ENCODE results near the gene C17orf50. TPM values are rescaled to one million over a fixed set of nuclear protein-coding genes. Genes with fewer than 3 reads are reported as not detected.

Gene C17orf50
- total RNA-seq, 1 experiment from 2014 or later: not detected

DNA sequence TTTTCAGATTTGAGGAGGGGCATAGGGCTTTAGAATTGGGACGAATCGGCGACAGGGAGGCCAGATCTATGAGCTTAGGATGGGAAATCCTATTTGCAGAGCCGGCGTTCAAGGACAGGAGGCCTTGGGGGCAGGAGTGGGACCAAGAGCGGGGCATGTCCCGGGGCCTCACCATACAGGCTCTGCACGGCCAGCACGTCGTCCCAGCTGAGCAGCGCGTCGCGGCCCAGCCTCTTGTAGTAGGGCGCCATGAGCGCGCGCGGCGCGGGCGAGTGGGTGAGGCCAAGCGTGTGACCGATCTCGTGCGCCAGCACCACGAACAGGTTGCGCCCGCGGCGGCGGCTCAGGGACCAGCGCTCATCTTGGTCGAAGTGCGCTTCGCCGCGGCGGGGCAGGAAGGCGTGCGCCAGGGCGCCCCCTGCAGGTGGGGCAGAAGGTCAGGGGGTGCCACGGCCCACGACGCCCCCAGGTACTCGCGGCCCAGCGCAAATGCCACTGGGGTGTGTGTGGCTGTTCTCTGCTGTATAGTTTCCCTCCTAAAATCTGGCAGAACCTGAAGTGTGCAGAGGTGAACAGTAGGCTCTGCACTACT is 9.3 kb downstream of the C17orf50 start:
- H3K4me3 ChIP-seq: no peak overlapping the region
- no peak overlapping the region for H3K27ac ChIP-seq
- no peak for DNase-seq (ENCODE audit: low read depth in 1 of 2, low spot score in 2 of 2)
- peaks cover 34% of the 10 kb centered on the region for H3K4me1 ChIP-seq (replicated peaks)
- no peaks in the 10 kb centered on the region for H3K9me3 ChIP-seq (replicated peaks)
- no peaks in the 10 kb centered on the region for H3K36me3 ChIP-seq
- no peaks in the 10 kb centered on the region for H3K27me3 ChIP-seq (replicated peaks)

DNA sequence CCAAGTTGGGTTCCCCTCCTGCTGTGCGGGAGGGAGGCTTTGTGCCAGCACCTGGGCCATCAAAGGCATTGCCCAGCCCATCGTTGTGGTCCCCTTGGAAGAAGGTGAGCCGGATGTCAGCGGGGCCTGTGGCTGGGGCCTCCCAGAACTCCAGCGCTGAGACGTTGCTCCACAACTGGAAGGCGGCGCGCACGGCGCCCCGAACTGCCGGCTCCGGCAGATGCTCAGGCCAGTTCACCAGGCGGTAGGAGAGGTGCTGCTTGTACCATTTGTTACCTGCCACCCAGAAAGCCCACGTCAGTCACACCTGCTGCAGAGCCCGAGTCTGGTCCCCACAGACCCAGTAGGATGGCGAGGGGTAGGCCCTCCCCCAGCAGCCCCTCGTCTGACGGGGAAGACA is 12.4 kb downstream of the C17orf50 start:
- Histone ChIP-seq H3K27ac (no peak overlapping the region), H3K4me1 (replicated peaks) (peaks cover 29% of the 10 kb centered on the region), H3K36me3 (no peaks in the 10 kb centered on the region), H3K9me3 (replicated peaks) (no peaks in the 10 kb centered on the region), H3K4me3 (no peak overlapping the region), H3K27me3 (replicated peaks) (no peaks in the 10 kb centered on the region)
- no peak for DNase-seq (ENCODE audit: low read depth in 1 of 2, low spot score in 2 of 2)

DNA sequence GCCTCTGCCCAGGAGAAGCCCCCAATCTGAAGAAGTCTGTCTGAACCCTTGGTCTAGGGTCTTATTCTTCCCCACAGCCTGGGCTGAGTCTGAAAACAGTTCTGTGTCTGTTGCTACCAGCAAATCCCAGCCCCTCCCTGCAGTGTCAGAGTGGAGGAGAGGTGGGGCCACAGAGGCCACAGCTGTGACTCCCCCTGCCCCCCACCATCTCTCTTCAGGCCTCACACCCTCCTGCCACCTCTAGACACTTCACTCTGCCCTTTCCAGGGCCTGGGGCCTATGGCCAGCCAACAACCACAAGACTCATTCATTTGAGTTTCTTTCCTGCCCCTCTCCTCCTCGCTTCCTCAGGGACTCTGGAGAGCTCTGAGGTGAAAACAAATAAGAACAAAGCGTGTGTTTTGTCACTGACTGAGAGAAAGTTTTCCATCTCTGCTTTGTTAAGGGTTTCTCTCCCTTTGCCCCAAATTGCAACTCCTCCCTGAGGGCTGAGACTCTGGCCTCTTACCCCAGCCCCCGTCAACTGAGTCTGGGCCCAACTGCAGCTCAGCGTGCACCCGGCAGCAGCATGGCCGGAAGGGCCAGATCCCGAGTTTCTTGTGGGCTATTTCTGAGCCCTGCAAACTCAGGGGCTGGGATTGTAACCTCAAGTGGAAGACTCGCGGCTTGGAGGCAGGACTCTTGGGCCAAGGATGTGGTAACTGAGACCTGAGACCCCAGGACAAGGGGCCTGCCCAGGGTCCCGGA is 13.2 kb downstream of the C17orf50 start:
- DNase-seq (ENCODE audit: low read depth in 1 of 2, low spot score in 2 of 2): no peak
- no peaks in the 10 kb centered on the region for H3K27me3 ChIP-seq (replicated peaks)
- no peak overlapping the region for H3K4me3 ChIP-seq
- H3K27ac ChIP-seq: no peak overlapping the region
- no peaks in the 10 kb centered on the region for H3K36me3 ChIP-seq
- H3K9me3 ChIP-seq (replicated peaks): no peaks in the 10 kb centered on the region
- H3K4me1 ChIP-seq (replicated peaks): peaks cover 29% of the 10 kb centered on the region

- peak in 1 of 2 experiments; percentile 50 for DNase-seq (ENCODE audit: low read depth in 1 of 2, low spot score in 2 of 2)
- H3K9me3 ChIP-seq (replicated peaks): no peaks in the 10 kb centered on the region
- H3K36me3 ChIP-seq: no peaks in the 10 kb centered on the region
- no peak overlapping the region for H3K27ac ChIP-seq
- H3K27me3 ChIP-seq (replicated peaks): no peaks in the 10 kb centered on the region
- H3K4me1 ChIP-seq (replicated peaks): peaks cover 29% of the 10 kb centered on the region
- no peak overlapping the region for H3K4me3 ChIP-seq
Observed at GRCh38 chr17:35774499-35774898, 13.8 kb downstream of the C17orf50 start.

DNA sequence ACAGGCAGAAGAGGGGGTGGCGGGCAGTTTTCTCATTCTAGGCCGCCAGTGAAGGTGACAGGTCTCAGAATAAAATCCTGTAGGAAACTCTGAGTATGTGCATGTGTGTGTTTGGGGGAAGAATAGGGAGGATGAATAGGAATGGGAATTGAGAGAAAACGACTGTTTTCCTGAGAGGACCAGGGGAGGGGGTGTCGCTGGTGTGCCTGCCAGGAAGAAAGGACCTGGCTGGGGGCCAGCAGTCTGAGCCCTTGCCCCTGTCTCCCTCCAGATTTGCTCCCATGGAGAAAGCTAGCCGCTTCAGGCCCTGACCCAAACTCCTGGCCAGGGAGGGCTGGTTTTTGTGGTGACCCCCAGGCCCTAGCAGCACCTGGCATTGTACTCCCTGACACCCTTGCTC is 14.4 kb downstream of the C17orf50 start:
- DNase-seq (ENCODE audit: low read depth in 1 of 2, low spot score in 2 of 2): no peak
- no peaks in the 10 kb centered on the region for H3K9me3 ChIP-seq (replicated peaks)
- no peaks in the 10 kb centered on the region for H3K36me3 ChIP-seq
- H3K27ac ChIP-seq: no peak overlapping the region
- no peaks in the 10 kb centered on the region for H3K27me3 ChIP-seq (replicated peaks)
- peaks cover 29% of the 10 kb centered on the region for H3K4me1 ChIP-seq (replicated peaks)
- no peak overlapping the region for H3K4me3 ChIP-seq

DNA sequence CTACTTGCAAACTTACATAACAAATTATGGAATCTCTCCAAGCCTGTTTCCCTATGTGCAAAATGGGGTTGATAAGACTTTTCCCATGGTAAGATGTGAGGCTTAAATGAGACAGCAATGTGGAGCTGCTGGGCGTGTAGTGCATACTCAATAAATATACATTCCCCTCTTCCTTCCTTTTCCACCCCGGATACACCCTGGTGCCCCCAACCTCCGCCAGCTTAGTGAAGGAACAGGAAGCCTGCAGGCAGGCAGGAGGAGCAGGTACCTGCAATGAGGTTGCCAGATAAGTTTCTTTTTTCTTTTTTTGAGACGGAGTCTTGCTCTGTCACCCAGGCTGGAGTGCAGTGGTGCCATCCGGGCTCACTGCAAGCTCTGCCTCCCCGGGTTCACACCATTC is 14.9 kb downstream of the C17orf50 start:
- Histone ChIP-seq H3K4me3 (no peak overlapping the region), H3K36me3 (no peaks in the 10 kb centered on the region), H3K27me3 (replicated peaks) (no peaks in the 10 kb centered on the region), H3K4me1 (replicated peaks) (peaks cover 29% of the 10 kb centered on the region), H3K27ac (no peak overlapping the region), H3K9me3 (replicated peaks) (no peaks in the 10 kb centered on the region)
- no peak for DNase-seq (ENCODE audit: low read depth in 1 of 2, low spot score in 2 of 2)

DNA sequence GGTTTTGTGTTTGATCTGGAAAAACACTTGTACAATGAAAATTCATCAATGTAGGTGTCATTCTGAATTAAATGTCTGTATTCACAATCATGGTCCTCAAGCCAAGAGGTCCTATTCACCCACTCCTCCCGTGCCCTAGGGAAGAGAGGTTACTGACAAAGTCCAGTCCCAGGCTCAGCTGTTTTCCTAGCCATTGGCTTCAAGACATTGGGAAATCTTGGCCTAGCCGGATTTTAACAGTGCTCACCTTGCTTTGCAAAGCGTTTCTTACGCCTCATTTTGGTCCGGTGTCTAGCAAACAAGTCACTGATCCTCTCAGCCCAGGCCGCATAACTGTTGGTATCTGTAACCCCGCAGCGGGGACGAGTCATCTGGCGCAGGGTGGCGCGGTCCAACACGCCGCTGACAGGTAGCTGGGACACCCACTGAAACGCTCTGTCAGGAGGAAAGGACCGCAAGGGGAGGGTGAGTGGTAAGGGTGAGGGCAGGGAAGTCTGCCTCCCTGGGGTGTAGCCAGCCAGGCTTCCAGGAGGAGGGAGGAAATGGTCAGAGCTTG is 18.0 kb downstream of the C17orf50 start:
- peaks cover 26% of the 10 kb centered on the region for H3K4me1 ChIP-seq (replicated peaks)
- no peaks in the 10 kb centered on the region for H3K36me3 ChIP-seq
- no peak overlapping the region for H3K27ac ChIP-seq
- DNase-seq (ENCODE audit: low read depth in 1 of 2, low spot score in 2 of 2): no peak
- no peaks in the 10 kb centered on the region for H3K9me3 ChIP-seq (replicated peaks)
- no peak overlapping the region for H3K4me3 ChIP-seq
- 0 out of 2 replicates have a peak, but pooled peaks cover 2% of the 10 kb centered on the region for H3K27me3 ChIP-seq (replicated peaks)

DNA sequence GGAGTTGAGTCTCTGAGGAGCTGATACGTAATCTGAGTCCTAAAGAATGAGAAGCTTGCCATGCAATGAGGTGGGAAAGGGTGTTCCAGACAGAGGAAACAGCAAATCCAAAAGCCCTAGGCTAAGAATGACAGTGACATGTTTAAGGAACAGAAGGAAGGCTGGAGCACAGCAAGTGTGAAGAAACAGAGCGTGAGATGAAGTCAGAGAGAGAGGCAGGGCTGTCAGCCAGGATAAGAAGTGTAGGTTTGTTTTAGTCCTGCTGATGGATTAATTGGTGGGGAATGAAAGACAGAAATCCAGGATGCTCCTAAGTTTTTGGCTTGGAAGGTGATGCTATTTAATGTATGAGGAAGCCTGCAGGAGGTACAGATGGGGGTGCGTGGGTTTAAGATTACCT is 20.3 kb downstream of the C17orf50 start:
- no peak overlapping the region for H3K4me3 ChIP-seq
- no peak overlapping the region for H3K27ac ChIP-seq
- H3K27me3 ChIP-seq (replicated peaks): 0 out of 2 replicates have a peak, but pooled peaks cover 2% of the 10 kb centered on the region
- no peak for DNase-seq (ENCODE audit: low read depth in 1 of 2, low spot score in 2 of 2)
- H3K4me1 ChIP-seq (replicated peaks): peaks cover 10% of the 10 kb centered on the region
- no peaks in the 10 kb centered on the region for H3K9me3 ChIP-seq (replicated peaks)
- H3K36me3 ChIP-seq: no peaks in the 10 kb centered on the region

DNA sequence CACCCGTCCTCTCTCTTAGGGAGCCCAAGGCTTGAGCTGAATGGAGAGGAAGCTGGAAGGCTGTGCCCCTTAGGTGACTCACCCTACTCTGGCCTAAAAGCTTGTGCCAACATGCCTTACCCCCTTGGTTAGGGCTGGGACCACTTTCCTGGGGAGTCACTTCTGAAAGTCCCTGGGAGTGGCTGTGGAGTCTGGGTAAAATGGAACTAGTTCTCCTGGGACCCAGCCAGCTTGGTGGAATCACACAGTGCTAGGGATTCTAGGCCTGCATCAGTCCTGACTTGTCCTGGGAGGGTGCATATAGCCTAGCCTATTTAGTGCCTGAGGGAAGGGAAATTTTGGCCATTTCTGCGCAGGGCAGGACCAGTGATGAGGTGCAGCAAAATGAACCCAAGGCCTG is 24.2 kb downstream of the C17orf50 start:
- Histone ChIP-seq H3K4me3 (no peak overlapping the region), H3K36me3 (no peaks in the 10 kb centered on the region), H3K4me1 (replicated peaks) (peaks cover 27% of the 10 kb centered on the region), H3K27ac (no peak overlapping the region), H3K27me3 (replicated peaks) (0 out of 2 replicates have a peak, but pooled peaks cover 2% of the 10 kb centered on the region), H3K9me3 (replicated peaks) (no peaks in the 10 kb centered on the region)
- DNase-seq (ENCODE audit: low read depth in 1 of 2, low spot score in 2 of 2): no peak

- Histone ChIP-seq H3K9me3 (replicated peaks) (no peaks in the 10 kb centered on the region), H3K36me3 (no peaks in the 10 kb centered on the region), H3K4me3 (no peak overlapping the region), H3K4me1 (replicated peaks) (peaks cover 27% of the 10 kb centered on the region), H3K27ac (no peak overlapping the region), H3K27me3 (replicated peaks) (no peaks in the 10 kb centered on the region)
- DNase-seq (ENCODE audit: low read depth in 1 of 2, low spot score in 2 of 2): no peak
Observed at GRCh38 chr17:35786941-35787432, 26.3 kb downstream of the C17orf50 start.

DNA sequence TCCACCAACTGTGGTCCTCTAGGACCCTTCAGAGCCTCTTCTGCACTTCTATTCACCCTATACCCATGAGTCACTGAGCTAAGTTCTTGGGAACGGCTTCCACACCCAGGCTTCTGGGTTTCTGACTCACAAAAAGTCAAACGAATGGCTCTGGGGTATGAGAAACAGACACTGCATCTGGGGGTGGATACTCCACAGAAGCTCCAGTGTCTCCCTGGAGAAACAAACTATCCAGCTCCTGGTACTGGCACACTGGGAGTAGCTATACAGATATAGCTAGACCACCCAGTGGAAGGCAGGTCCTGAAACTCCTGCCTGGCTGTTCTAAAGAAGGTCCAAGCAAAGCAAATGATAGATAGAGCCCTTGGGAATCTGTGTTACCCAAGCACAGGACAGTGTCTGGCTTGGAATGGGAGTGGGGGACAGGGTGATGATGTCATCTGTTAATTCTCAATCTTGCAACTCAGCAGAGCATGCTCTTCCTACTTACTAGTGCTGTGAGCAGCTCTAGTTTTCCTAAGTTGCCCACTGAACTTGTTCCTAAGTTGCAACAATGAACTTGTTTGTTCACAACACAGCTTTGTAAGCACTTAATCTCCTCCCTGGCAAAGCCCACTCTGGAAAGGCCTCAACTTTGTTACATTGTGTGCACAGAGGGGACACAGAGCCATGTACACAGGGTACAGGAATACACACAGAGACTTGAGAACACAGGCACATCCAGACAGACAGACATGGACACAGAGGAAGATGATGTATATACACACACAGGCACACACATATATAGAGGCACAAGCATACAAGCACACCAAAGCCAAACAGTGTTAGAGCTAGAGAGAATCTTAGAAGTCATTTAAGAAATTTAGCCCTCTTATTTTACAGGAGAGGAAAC is 28.0 kb downstream of the C17orf50 start:
- H3K4me3 ChIP-seq: no peak overlapping the region
- peaks cover 27% of the 10 kb centered on the region for H3K4me1 ChIP-seq (replicated peaks)
- peak overlapping the region; percentile 46 for H3K27ac ChIP-seq
- peaks cover 1% of the 10 kb centered on the region; the same call in 1 of the 2 replicates for H3K27me3 ChIP-seq (replicated peaks)
- H3K9me3 ChIP-seq (replicated peaks): no peaks in the 10 kb centered on the region
- no peaks in the 10 kb centered on the region for H3K36me3 ChIP-seq
- peak; percentile 67 to 72 for DNase-seq (ENCODE audit: low read depth in 1 of 2, low spot score in 2 of 2)

DNA sequence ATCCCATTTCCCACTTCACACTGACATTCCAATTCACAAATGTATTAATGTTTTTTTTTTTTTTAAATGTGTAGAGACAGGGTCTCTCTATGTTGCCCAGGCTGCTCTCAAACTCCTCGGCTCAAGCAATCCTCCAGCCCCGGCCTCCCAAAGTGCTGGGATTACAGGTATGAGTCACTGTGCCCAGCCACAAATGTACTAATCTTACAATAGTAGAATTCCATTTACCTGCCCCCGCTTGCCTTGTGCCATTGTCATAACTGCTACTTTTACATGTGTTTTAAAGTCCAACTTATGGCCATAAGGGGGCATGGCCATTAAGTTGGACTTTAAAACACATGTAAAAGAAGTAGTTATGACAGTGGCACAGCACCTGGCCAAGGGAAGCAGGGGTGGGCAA is 30.2 kb downstream of the C17orf50 start:
- Histone ChIP-seq H3K27me3 (replicated peaks) (peaks cover 10% of the 10 kb centered on the region), H3K36me3 (no peaks in the 10 kb centered on the region), H3K9me3 (replicated peaks) (no peaks in the 10 kb centered on the region), H3K4me3 (no peak overlapping the region), H3K27ac (no peak overlapping the region), H3K4me1 (replicated peaks) (peaks cover 38% of the 10 kb centered on the region)
- no peak for DNase-seq (ENCODE audit: low read depth in 1 of 2, low spot score in 2 of 2)

DNA sequence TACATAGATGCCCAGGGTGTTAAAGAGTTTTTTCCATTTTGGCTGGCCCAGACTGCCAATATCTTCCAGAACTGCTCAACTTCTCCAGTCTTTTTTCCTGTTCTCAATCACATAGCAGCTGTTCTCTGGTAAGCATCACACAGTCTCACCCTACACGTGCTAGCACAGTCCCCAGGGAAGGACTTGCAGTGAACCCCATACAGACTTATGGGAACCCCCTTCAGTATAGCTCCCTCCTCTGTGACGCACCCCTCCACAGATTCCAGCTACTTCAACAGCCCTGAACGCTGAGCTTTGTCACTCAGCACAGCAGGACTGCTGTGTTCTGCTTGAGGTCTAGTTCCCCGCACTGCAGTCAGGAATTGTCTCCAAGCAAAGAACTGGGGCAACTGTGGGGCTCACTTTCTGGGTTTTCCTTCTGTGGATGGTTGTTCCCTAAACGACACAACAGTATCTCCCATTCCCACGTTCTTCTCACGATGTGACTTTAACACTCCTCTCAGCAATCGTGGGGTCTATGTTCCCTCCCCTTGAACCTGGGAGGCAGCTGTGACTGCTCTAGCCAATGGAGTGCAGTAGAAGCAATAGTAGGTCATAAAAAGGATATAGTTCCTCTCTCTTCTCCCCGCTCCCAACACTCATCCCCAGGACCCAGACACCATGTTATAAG is 31.1 kb downstream of the C17orf50 start:
- DNase-seq (ENCODE audit: low read depth in 1 of 2, low spot score in 2 of 2): no peak
- Histone ChIP-seq H3K27ac (no peak overlapping the region), H3K9me3 (replicated peaks) (no peaks in the 10 kb centered on the region), H3K27me3 (replicated peaks) (peaks cover 14% of the 10 kb centered on the region), H3K4me1 (replicated peaks) (peaks cover 36% of the 10 kb centered on the region), H3K36me3 (no peaks in the 10 kb centered on the region), H3K4me3 (no peak overlapping the region)
